CD4-positive, alpha-beta T cell treated with Interleukin-4 for 4 hours (primary cell): ENCODE data around the gene ENDOG.
A peak's percentile ranks its signal among the peaks of the same experiment; 100 is the strongest.
"Not testable (repeated sequence)": the region's sequence is repeated elsewhere in the genome, so short reads cannot be mapped to it uniquely, and the experiment has no call there.

Experiments used
- DNase-seq: peaks from one replicate; pipeline ENCODE4 v3.0.0-alpha.2; 2020

Gene ENDOG

DNA sequence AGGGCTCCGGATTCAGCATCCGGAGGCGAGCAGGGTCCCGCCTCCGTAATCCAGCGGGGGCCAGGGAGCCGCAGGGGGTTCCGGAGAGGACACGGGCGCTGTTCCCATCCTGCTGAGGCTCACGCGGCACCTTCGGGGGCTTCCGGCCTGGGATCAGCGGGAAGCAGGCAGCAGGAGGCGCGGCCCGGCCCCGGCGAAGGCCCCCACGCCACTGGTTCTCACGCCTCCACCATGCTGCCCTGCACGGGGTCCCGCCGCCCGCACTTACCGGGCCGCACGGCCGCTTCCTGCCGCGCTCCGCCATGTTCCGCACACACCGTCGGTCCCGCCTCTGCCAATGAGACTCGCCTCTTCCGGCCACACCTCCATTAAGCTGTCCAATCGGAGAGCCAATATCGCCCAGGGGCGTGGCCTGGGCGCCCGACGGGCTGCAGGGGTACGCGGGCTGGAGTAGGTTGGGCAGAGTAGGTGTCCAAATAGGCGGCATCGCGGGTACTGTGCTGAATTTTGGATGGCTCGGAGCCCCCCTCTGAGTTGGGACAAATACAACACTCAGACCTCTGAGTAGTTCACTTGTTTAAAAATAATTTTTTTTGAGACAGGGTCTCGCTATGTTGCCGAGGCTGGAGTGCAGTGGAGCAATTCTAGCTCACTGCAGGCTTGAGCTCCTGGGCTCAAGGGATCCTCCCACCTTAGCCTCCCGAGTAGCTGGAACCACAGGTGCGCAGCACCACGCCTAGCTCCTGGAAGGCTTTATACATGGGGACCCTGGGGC lies 11.4 kb downstream of the ENDOG start, which contains the start of gene SPOUT1:
TSS of gene SPOUT1 (minus strand) at position 318 of the 775 bp plus-strand sequence. CDS start at position 304, 14 bp downstream.
- peak; percentile 92 for DNase-seq

DNA sequence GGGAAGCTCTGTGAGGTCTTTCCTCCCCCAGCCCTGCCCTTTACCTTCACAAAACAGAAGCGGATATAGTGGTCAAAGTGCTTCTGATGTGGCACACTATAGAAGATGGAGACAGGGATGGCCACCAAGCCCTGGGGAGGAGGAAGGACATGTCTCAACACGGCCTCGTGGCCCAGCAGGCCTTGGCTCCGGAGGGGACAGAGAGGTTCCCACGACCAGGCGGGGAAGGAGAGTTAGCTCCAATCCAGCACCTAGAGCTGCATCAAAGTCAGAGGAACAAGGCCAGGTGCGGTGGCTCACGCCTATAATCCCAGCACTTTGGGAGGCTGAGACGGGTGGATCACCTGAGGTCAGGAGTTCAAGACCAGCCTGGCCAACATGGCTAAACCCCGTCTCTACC lies 15.4 kb downstream of the ENDOG start:
- DNase-seq, result no peak

DNA sequence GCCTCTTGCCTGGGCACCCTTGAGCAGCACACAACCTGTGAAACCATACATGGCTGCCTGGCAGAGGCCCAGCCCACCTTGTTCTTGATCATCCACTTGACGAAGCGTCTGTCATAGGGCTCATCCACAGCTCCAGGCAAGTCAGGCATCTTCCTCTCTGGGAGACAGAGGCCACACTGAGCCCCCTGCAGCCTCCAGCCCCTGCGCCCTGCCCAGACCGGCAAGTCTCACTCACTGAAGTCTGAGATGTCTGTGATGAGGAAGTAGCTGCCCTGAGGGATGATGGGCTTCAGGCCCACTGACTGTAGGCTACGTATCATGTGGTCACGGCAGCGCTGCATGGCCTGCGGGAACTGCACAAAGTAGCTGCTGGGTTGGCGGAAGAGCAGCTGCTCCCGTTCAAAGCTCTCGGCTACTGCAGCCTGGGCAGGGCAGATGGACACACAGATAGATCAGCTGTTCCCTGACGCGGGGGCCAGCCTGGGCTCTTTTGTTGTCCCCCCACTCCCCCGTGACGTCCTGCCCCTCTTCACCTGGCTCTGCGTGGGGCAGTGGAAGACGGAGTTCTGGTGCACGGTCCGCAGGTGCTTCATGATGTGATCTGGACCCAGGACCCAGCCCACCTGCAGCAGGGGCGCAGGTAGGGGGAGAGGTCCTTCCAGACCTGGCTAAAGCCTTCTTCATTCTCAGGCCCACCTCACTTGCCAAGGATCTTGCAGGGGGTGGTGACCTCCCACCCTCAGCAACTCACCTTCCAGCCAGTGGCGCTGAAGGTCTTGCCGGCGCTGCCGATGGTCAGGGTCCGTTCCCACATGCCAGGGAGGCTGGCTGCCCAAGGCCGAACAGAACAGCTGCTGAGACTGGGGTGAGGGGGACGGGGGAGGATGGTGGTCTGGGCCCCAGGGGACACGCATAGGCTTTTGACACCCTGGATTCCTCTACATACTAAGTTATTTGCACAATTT lies 17.2 kb downstream of the ENDOG start:
- no peak for DNase-seq

DNA sequence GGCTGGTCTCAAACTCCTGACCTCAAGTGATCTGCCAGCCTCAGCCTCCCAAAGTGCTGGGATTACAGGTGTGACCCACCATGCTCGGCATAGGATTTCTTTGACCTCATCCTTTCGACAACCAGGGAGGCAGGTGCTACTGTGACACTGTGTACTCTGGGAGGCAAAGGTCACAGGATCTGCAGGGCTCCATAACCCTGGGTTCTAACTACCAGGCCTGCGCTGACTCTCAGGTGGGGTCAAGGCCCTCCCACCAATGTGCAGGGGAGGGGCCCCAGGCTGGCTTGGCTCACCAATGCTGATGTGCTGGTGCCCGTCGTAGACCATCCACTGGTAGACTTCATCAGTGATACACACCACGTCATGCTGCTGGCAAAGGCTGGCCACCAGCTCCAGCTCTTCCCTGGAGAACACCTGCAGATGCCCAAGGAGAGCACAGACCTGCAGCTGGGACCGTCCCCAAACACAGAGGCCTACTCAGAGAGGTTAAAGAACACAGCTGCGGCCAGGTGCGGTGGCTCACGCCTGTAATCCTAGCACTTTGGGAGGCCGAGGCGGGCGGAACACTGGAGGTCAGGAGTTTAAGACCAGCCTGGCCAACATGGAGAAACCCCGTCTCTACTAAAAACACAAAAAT lies 18.3 kb downstream of the ENDOG start:
- DNase-seq, result no peak

DNA sequence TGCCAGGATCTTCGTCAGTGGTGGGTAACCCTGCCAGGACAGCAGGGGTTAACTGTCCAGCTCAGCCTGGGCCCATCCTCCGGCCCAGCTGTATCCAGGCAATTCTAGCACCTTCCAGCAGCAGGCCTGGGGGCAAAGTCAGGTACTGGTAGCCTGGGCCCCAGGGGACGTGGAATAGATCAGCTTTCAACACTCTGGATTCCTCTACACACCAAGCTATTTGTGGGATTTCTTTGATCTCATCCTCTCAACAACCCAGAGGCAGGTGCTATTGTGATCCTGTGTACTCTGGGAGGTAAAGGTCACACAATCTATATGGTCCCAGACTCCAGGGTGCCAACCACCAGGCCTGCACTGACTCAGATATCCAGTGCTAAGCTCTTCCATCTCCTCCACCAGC lies 20.0 kb downstream of the ENDOG start:
- DNase-seq, result no peak

DNA sequence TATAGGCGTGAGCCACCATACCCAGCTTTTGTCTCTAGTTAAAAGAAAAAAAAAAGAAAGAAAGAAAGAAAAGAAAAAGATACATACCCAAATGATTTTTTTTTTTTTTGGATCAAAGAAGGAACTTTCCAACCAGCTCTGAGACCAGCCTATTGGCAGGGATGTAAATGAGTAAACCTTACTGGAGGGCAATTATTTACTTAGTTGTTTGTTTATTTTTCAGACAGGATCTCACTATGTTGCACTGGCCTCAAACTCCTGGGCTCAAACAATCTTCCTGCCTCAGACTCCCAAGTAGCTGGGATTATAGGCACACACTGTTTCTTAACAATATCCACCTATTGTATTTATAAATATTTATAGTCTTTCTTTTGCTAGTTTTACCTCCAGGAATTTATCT lies 22.2 kb downstream of the ENDOG start:
- no peak for DNase-seq

DNA sequence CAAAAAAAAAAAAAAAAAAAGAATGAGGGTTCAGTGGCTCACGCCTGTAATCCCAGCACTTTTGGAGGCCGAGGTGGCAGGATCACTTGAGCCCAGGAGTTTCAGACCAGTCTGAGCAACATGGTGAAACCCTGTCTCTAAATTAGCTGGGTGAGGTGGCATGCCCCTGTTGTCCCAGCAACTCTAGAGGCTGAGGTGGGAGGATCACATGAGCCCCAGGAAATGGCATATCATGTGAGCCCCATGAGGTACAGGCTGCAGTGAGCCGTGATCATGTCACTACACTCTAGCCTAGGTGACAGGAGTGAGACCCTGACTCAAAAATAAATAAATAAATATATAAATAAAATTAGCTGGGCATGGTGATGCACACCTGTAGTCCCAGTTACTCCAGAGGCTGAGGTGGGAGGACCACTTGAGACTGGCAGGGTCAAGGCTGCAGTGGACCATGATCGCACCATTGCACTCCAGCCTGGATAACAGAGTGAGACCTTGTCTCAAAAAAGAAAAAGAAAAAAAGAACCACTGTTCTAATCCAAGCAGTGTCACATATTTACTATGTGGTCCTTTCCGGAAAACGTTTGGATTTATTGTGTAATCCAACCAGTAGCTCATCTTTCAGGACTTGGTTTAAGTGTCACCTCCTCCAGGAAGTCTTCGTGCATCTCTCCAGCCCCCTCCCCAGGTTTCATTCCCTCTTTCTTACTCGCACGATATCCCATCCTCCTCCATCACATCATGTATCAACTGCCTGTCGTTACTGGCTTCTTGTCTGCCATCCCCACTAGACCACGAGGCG lies 23.6 kb downstream of the ENDOG start:
- DNase-seq, result no peak

DNA sequence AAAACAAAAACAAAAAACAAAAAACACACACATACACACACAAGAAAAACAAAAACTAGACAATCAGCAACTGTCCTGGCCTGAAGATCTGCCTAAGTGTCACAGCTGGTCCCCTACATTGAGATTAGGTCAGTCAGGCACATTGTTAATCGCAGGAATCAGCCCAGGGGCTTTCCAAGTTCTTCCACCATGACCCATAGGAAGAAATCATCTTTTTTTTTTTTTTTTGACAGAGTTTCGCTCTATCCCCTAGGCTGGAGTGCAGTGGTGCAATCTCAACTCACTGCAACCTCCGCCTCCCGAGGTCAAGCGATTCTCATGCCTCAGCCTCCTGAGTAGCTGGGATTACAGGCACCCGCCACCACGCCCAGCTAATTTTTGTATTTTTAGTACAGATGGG lies 24.9 kb downstream of the ENDOG start:
- not testable (repeated sequence) for DNase-seq

DNA sequence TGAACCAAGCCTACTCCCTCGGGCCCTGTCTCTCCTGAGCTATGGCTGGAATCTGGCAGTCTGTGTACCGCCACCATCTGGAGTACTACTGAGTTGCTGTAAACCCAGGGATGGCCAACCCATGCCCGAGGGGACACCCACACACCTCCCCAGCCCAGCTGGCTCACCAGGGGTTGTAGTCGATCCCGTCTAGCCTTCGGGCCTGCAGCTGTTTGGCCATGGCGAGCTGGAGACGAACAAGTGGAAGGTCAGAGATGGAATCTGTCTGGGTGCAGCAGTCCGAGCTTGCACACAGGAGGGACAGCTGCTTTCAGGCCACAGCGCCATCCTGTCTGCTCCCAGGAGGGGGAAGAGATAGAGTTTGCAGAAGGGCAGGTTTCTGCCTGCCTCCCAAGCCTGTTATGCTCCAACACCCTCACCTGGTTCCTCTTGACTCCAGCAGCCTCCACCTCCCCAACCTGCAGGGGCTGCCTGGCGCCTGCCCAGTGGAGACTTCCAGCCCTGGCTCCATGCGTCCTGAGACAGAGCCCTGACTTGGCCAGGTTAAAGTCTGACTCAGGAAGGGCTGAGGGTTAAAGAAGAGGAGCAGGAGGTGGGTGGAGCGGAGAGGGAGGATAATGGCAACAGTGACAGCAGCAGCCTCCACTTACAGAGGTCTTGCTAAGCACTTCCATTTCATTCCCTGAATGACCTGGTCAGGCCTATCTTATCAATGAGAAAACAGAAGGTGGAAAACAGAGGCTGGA lies 27.1 kb downstream of the ENDOG start:
- no peak for DNase-seq

DNA sequence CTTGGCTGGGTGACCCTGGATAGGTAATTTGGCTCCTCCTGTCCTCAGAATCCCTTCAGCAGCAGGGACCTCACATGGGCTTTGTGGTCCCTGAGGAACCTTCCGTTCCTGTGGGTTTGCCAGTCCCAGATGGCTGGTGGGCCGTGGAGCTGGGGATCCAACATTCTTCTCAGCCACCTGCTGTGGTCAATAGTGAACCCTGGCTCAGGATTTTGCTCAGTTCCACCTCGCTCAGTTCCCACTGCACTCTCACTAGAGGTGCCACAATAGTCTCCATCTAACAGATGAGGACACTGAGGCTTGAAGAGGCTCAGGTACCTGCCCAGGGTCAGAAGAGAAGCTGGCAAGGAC lies 28.4 kb downstream of the ENDOG start:
- no peak for DNase-seq

DNA sequence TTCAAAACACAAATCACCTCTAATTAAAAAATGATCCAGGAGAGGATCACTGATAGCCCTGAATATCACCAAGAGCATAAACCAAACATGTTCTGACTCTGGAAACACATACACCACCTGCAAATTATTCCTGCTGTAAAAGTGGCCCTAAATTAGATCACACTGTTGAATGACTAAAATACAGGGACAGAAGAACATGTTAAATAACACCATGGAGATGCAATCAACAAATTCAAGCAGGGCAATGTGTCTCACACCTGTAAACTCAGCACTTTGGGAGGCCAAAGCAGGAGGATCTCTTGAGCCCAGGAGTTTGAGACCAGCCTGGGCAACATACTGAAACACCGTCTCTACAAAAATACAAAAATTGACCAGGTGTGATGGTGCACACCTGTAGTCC lies 29.5 kb downstream of the ENDOG start:
- DNase-seq, result no peak

DNA sequence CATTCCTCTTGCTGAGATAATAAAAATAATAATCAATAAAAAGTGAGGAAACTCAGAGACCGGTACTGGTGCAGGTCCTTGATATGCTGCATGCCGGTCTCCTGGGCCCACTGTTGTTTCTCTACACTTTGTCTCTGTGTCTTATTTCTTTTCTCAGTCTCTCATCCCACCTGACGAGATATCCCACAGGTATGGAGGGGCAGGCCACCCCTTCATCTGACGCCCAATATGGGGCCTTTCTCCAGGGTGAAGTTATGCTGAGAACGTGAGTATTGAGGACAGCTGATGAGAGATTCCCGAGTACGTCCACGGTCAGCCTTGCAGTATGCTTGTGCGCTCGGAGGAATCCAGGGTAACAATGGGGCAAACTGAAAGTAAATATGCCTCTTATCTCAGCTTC lies 32.7 kb downstream of the ENDOG start:
- not testable (repeated sequence) for DNase-seq

DNA sequence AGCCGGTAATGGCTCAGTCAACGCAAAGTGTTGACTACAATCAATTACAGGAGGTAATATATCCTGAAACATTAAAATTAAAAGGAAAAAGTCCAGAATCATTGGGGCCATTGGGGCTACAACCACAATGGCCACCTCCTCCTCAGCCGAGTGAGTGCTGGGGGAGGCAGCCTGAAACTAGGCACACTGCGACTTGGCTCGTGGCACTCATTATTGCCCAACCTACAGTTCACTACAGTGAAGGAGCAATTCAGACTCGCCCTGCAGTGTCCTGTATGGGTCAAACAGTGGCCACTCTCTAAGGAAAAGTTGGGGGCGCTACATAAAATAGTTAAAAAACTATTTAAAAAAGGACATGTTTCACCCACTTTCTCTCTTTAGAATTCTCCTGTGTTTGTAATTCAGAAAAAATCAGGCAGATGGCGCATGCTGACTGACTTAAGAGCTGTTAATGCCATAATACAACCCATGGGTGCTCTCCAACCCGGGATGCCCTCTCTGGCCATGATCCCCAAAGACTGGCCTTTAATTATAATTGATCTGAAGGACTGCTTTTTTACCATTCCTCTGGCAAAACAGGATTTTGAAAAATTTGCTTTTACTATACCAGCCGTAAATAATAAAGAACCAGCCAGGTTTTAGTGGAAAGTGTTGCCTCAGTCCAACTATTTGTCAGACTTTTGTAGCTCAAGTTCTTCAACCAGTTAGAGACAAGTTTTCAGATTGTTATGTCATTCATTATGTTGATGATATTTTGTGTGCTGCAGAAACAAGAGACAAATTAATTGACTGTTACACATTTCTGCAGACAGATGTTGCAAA lies 33.7 kb downstream of the ENDOG start:
- peak; percentile 10 for DNase-seq

DNA sequence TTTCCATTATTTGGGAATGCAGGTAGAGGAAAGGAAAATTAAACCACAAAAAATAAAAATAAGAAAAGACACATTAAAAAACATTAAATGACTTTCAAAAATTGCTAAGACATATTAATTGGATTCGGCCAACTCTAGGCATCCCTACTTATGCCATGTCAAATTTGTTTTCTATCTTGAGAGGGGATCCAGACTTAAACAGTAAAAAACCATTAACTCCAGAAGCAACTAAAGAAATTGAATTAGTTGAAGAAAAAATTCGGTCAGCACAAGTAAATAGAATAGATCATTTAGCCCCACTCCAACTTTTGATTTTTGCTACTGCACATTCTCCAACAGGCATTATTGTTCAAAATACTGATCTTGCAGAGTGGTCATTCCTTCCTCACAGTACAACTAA lies 34.3 kb downstream of the ENDOG start:
- not testable (repeated sequence) for DNase-seq

DNA sequence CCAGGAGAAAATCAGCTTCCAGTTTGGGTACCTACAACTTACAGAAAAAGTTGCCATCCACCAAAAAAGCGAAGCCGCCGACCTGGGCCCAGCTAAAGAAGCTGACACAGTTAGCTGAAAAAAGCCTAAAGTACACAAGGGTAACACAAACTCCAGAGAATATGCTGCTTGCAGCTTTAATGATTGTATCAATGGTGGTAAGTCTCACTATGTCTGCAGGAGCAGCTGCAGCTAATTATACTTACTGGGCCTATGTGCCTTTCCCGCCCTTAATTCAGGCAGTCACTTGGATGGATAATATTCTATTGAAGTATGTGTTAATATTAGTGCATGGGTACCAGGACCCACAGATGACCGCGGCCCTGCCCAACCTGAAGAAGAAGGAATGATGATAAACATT lies 36.2 kb downstream of the ENDOG start:
- not testable (repeated sequence) for DNase-seq

DNA sequence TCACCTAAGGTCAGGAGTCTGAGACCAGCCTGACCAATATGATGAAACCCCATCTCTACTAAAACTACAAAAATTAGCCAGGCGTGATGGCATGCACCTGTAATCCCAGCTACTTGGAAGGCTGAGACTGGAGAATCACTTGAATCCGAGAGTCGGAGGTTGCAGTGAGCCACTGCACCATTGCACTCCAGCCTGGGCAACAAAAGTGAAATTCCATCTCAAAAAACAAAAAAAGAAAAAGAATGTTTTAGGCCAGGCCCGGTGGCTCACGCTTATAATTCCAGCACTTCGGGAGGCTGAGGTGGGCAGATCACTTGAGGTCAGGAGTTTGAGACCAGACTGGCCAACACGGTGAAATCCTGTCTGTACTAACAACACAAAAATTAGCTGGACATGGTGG lies 40.2 kb downstream of the ENDOG start:
- not testable (repeated sequence) for DNase-seq

DNA sequence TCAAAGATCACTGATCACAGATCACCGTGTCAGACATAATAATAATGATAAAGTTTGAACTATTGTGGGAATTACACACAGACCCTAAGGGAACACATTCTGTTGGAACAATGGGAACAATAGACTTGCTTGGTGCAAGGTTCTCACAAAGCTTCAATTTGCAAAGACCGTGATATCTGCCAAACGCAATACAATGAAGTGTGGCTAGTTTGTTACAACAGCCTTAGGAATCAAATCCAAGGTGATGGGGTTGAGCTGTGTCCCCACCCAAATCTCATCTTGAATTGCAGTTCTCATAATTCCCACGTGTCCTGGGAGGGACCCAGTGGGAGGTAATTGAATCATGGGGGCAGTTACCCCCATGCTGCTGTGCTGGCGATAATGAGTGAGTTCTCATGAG lies 42.6 kb downstream of the ENDOG start:
- DNase-seq, result no peak

DNA sequence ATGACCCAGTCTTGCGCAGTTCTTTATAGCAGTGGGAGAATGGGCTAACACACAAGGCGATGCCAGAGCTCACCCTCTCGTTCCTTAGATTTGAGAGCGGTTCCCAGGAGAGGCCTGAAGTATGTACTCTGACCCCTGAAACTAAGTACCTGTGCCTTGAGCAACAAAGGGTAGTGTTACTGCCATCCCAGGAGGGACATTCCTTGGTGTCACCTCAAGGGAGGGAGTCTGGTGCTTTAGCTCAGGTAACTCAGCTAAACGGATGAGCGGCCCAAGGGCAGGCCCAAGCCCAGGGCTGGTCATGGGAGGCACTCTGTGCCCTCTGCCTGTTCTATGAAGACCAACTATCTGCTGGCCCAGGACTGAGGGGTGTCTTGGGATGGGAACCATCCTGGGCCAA lies 43.2 kb downstream of the ENDOG start:
- DNase-seq, result no peak

DNA sequence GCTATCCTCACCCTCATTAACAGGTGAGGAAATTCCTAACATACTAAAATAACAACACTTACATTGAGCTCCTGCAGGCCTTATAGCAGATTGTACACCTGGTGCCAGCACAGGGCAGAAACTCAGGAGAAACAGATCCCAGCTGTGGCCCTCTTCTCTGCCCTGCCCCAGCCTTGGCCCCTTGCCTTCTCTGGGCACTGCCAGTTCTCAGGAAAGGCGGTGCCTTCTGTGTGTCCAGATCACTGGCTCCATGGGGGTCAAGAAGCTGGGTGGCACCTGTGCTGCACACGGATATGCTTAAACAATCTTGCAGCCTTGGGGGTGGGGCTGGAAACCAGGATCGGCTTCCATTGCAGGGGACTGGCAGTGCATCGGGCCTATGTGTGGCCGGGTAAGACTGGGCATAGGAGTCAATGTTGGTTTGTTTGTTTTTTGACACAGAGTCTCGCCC lies 44.1 kb downstream of the ENDOG start:
- no peak for DNase-seq

DNA sequence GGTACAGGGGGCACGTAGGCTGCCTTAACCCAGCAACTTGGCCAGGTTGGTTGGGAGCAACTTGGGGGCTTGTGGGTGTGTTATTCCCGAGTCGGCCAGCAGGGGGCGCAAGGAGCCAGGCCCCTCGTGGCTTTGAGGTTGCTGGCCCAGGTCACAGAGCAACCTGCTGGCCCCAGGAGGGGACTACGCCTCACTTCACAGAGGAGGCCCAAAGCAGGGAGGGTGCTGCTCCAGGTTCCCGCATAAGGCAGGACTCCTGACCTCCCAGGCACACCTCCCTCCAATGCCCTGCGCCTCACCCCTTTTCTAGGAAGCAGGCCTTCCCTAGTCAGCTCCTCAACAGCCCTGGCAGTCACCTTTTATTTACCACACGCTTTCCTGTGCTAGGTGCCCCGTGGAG lies 45.3 kb downstream of the ENDOG start:
- DNase-seq, result peak; percentile 74
